ENCODE results near the gene TPM1.

TPM1 gene

DNA sequence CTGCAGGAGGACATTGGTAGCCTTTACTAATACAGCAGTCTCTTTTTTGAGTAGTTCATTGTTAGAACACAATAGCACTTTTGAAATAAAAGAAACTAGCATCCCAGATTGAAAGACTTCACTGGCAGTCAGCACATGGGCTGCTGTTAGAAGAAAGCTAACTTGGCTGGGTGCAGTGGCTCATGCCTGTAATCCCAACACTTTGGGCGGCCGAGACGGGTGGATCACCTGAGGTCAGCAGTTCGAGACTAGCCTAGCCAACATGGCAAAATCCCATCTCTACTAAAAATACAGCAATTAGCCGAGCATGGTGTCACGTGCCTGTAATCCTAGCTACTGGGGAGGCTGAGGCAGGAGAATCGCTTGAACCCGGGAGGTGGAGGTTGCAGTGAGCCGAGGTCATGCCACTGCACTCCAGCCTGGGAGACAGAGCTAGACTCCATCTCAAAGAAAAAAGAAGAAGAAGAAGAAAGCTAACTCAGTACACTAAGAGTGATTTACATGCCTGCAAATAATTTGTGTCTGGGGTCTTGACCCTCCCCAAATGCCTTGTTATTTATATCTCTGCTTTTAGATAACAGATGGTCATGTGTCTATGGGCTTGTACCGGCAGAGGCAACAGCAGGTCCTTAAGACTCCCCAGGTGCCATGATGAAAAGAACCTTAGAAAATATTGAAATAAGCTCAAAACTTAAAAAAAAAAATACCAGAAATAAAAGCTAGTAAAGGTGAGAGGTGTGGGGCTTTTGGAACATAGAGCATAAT, 9.7 kb downstream of the TPM1 start:
- DNase-seq: no peak
- peaks cover 7% of the 10 kb centered on the region for H3K36me3 Mint-ChIP-seq (ENCODE audit: low read depth)
- H3K4me1 Mint-ChIP-seq (ENCODE audit: low read depth): peaks cover 21% of the 10 kb centered on the region
- no peak overlapping the region for H3K4me3 Mint-ChIP-seq
- H3K27ac Mint-ChIP-seq: no peak overlapping the region
- H3K9me3 Mint-ChIP-seq: no peaks in the 10 kb centered on the region
- H3K27me3 Mint-ChIP-seq: peaks cover 7% of the 10 kb centered on the region

GRCh38 chr15:63052961-63053698, 10.6 kb downstream of the TPM1 start:
- peaks cover 16% of the 10 kb centered on the region for H3K4me1 Mint-ChIP-seq (ENCODE audit: low read depth)
- no peak overlapping the region for H3K27ac Mint-ChIP-seq
- no peak overlapping the region for H3K4me3 Mint-ChIP-seq
- no peak for DNase-seq
- peaks cover 16% of the 10 kb centered on the region for H3K36me3 Mint-ChIP-seq (ENCODE audit: low read depth)
- H3K9me3 Mint-ChIP-seq: no peaks in the 10 kb centered on the region
- H3K27me3 Mint-ChIP-seq: no peaks in the 10 kb centered on the region

DNA sequence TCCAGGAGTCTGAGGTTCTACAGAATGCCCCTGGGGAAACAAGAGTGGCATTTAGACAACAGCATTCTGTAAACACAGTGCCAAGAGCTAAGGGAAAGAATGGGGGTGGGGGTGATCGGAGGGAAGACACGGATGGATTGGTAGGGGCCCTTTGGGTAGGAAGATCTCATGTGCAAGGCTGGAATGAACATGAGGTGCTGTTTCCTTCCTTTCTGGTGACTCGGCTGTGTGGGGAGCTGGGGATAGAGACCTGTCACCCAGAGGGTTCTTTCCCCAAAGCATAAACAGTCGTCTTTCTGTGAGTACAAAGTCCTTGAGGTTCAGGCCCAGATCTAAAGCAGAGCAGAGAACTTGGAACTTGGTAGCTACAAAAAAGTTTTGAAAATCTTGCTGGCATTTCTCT, 11.7 kb downstream of the TPM1 start:
- H3K9me3 Mint-ChIP-seq: no peaks in the 10 kb centered on the region
- peaks cover 10% of the 10 kb centered on the region for H3K4me1 Mint-ChIP-seq (ENCODE audit: low read depth)
- H3K27ac Mint-ChIP-seq: no peak overlapping the region

DNA sequence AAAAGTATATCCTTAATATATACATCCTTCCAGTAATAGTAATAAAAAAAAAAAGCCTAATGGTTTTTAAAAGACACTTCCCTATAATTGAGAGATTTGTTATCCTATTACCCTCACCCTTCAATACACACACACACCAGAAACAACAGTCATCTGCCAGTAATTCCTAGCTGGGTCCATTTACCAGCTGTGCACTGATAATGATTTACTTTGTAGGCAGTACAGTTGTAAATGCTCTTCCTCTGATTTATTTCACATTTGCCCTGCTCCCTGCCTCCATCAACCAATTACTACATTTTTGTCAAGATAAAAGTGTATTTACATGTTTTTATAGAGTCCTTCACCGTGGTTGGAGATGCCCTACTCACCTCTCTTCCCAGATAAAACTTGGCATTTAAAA, 12.4 kb downstream of the TPM1 start:
- Mint-ChIP-seq H3K27ac (no peak overlapping the region), H3K27me3 (no peaks in the 10 kb centered on the region), H3K4me1 (ENCODE audit: low read depth) (peaks cover 3% of the 10 kb centered on the region), H3K36me3 (ENCODE audit: low read depth) (peaks cover 29% of the 10 kb centered on the region), H3K4me3 (no peak overlapping the region), H3K9me3 (no peaks in the 10 kb centered on the region)
- no peak for DNase-seq

More for the DNA sequence above, 11.7 kb downstream of the TPM1 start:
- H3K4me3 Mint-ChIP-seq: no peak overlapping the region
- DNase-seq: no peak
- peaks cover 22% of the 10 kb centered on the region for H3K36me3 Mint-ChIP-seq (ENCODE audit: low read depth)
- H3K27me3 Mint-ChIP-seq: no peaks in the 10 kb centered on the region

DNA sequence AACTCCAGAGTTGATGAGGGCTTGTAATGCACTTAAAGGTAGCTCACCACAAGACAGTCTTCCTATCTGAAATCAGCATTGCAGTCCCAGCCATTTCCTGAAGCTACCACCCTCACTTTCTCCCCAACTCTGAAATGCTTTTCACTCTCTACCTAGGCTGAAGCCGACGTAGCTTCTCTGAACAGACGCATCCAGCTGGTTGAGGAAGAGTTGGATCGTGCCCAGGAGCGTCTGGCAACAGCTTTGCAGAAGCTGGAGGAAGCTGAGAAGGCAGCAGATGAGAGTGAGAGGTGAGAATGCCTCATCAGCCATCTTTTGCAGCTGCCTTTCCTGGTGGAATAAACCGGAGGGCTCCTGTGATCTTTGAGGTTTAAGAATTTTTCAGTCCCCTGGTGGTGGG, 14.3 kb downstream of the TPM1 start:
- H3K4me1 Mint-ChIP-seq (ENCODE audit: low read depth): peaks cover 1% of the 10 kb centered on the region
- no peak for DNase-seq
- H3K36me3 Mint-ChIP-seq (ENCODE audit: low read depth): peaks cover 45% of the 10 kb centered on the region
- no peak overlapping the region for H3K27ac Mint-ChIP-seq
- H3K4me3 Mint-ChIP-seq: no peak overlapping the region
- H3K9me3 Mint-ChIP-seq: no peaks in the 10 kb centered on the region
- no peaks in the 10 kb centered on the region for H3K27me3 Mint-ChIP-seq

DNA sequence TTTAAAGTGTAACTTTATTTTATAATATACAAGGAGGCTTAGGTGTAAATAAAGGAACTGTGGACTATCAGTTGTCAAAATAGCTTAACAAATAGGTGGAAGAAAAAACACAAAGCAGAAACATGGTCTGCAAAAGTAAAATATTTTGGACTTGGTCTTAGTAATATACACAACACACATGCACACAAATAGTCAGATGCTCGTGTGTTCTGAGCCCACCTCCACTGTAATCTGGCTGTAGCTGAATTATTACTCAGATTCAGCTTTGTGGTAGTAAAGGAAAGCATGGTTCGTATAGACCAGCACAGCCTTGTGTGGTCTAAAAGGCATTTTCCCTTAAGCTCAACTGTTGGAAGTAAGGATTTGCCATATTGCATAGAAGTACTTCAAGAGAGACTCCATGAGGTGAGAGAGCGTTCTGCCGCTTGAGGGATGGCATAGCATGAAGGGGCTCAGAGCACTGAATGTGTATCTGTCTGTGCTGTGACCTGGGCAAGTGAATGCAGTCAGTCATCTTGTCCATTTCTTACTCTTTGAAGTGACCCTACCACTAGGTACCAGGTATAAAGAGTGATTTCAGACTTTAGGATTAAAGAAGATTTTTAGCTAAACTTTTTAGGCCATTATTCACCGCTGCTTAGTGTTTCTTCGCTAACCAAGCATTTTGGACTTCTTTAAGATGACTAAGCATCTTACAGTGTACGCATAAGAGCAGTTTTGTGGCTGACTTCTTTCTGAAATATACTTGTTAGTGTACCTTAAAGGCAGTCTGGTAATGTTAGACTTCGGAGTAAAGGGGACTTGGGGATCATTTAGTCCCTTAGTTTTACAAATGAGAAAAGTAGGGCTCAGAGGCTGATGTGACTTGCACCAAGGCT, 15.2 kb downstream of the TPM1 start:
- Mint-ChIP-seq H3K27me3 (no peaks in the 10 kb centered on the region), H3K36me3 (ENCODE audit: low read depth) (peaks cover 54% of the 10 kb centered on the region), H3K9me3 (no peaks in the 10 kb centered on the region), H3K27ac (no peak overlapping the region), H3K4me3 (no peak overlapping the region), H3K4me1 (ENCODE audit: low read depth) (peaks cover 1% of the 10 kb centered on the region)
- no peak for DNase-seq

- no peaks in the 10 kb centered on the region for H3K9me3 Mint-ChIP-seq
- peaks cover 59% of the 10 kb centered on the region for H3K36me3 Mint-ChIP-seq (ENCODE audit: low read depth)
- no peaks in the 10 kb centered on the region for H3K27me3 Mint-ChIP-seq
- H3K4me1 Mint-ChIP-seq (ENCODE audit: low read depth): peaks cover 1% of the 10 kb centered on the region
- no peak overlapping the region for H3K4me3 Mint-ChIP-seq
- no peak for DNase-seq
- H3K27ac Mint-ChIP-seq: no peak overlapping the region
Measured at GRCh38 chr15:63059075-63059474, 16.5 kb downstream of the TPM1 start.

DNA sequence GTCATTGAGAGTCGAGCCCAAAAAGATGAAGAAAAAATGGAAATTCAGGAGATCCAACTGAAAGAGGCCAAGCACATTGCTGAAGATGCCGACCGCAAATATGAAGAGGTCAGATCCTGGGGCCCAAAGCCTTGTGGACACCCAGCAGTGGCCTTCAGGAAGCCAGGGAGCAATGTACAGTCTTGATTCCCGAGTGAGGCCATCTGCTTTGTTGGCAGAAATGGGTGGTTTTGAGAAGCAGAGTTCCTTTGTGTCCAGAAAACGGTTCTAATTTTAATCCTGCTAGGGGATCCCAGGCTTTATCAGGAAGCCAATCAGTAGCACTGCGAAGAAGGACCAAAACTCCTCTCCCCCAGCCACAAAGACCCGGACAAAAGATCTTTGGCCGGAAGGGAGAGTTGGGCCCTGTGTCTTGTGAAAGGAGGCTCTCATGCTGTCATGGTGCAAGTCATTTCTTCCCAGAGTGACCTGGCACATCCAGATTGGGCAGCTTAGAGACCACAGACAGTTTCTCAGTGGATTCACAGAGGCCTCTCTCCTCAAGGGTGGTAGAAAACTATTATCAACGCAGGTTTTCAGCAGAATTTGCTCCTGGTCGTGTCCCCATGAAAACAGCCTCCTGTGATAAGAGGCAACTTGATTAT, 17.1 kb downstream of the TPM1 start:
- Mint-ChIP-seq H3K36me3 (ENCODE audit: low read depth) (peaks cover 61% of the 10 kb centered on the region), H3K4me1 (ENCODE audit: low read depth) (no peaks in the 10 kb centered on the region), H3K27me3 (no peaks in the 10 kb centered on the region), H3K27ac (no peak overlapping the region), H3K4me3 (no peak overlapping the region), H3K9me3 (no peaks in the 10 kb centered on the region)
- no peak for DNase-seq

- H3K27me3 Mint-ChIP-seq: no peaks in the 10 kb centered on the region
- no peak overlapping the region for H3K4me3 Mint-ChIP-seq
- no peaks in the 10 kb centered on the region for H3K9me3 Mint-ChIP-seq
- H3K27ac Mint-ChIP-seq: no peak overlapping the region
- H3K36me3 Mint-ChIP-seq (ENCODE audit: low read depth): peaks cover 62% of the 10 kb centered on the region
- no peaks in the 10 kb centered on the region for H3K4me1 Mint-ChIP-seq (ENCODE audit: low read depth)
- no peak for DNase-seq
Measured at GRCh38 chr15:63060699-63061098, 18.2 kb downstream of the TPM1 start.

- no peak overlapping the region for H3K4me3 Mint-ChIP-seq
- H3K4me1 Mint-ChIP-seq (ENCODE audit: low read depth): no peaks in the 10 kb centered on the region
- H3K36me3 Mint-ChIP-seq (ENCODE audit: low read depth): peaks cover 62% of the 10 kb centered on the region
- DNase-seq: no peak
- no peaks in the 10 kb centered on the region for H3K9me3 Mint-ChIP-seq
- H3K27me3 Mint-ChIP-seq: no peaks in the 10 kb centered on the region
- no peak overlapping the region for H3K27ac Mint-ChIP-seq
Measured at GRCh38 chr15:63061975-63062374, 19.4 kb downstream of the TPM1 start.

DNA sequence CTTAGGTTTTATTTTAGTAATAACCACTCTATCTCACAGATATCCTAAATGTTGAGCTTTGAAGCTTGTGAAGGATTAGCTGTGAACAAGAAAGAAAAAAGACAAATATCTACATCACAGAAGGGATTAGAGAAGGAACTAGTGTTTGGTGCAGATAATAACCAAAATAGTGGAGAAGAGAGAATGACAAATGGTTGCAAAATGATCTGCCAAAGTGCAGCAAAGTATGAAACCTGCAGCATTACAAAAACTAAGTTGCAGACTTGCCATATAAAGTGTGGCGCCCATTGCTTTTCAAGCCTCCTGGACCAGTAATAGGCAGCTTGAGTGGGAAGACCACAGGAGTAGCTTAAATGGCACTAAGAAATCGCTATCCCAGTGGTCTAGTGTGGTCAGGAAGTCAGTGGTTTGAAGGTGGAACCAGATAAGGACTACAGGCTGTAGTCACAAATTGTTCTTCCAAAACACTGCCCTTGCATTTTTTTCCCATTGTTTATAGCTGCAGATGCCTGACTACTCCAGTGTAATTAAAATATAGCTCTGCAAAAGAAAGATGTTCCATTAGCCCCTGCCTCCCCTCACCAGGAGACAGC, 20.7 kb downstream of the TPM1 start:
- H3K4me1 Mint-ChIP-seq (ENCODE audit: low read depth): no peaks in the 10 kb centered on the region
- H3K27ac Mint-ChIP-seq: no peak overlapping the region
- H3K4me3 Mint-ChIP-seq: no peak overlapping the region
- H3K9me3 Mint-ChIP-seq: no peaks in the 10 kb centered on the region
- DNase-seq: no peak
- H3K27me3 Mint-ChIP-seq: no peaks in the 10 kb centered on the region
- H3K36me3 Mint-ChIP-seq (ENCODE audit: low read depth): peaks cover 54% of the 10 kb centered on the region

- H3K36me3 Mint-ChIP-seq (ENCODE audit: low read depth): peaks cover 50% of the 10 kb centered on the region
- H3K27ac Mint-ChIP-seq: no peak overlapping the region
Measured at GRCh38 chr15:63063877-63064409, 21.4 kb downstream of the TPM1 start.

DNA sequence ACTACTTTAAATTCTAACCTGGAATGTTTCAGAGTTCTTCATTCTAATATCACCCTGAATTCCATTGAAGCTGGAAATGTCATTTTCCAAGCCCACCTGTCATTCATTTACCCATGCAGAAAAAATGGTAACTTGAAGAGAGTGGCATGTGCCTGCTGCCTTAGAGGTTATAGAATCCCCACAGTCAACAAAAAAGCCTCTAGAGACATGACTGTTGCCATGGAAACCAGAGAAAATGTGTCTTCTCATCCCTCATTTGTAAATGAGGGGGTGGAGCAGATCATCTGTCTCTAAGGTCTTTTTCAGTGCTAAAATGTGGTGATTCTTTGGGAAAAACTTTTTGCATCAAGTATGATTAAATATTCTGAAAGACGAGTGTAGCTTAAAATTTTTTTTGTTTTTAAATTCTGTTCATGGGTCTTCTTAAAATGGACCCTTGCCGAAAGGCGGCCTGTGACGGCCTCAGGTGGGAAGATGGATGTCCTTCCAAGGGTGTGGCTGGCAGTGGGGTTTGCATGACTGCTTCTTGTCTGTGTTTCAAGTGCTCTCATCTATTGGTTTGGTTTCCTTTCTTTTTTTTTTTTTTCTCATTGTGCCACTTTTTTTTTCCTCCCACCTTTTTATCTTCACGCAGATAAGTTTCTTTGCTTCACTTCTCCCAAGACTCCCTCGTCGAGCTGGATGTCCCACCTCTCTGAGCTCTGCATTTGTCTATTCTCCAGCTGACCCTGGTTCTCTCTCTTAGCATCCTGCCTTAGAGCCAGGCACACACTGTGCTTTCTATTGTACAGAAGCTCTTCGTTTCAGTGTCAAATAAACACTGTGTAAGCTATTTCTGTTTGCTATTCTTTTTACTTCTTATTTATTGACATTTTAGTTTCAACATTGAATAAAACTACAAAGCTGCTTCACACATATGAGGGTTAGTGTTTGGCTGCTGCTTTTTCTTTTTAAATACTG, 23.0 kb downstream of the TPM1 start:
- Mint-ChIP-seq H3K27me3 (no peaks in the 10 kb centered on the region), H3K27ac (no peak overlapping the region), H3K36me3 (ENCODE audit: low read depth) (peaks cover 35% of the 10 kb centered on the region), H3K9me3 (no peaks in the 10 kb centered on the region), H3K4me3 (no peak overlapping the region), H3K4me1 (ENCODE audit: low read depth) (no peaks in the 10 kb centered on the region)
- no peak for DNase-seq

More at GRCh38 chr15:63063877-63064409, 21.4 kb downstream of the TPM1 start:
- Mint-ChIP-seq H3K4me1 (ENCODE audit: low read depth) (no peaks in the 10 kb centered on the region), H3K27me3 (no peaks in the 10 kb centered on the region), H3K9me3 (no peaks in the 10 kb centered on the region), H3K4me3 (no peak overlapping the region)
- no peak for DNase-seq

Measured in activated T-cell treated with anti-CD3 and anti-CD28 coated beads, Interleukin-2, amount 50 U/mL, for 24 hours (primary cell).